Ishikawa (cell line): ENCODE data around the gene ZHX3.

ENCODE experiments used
- CEBPB ChIP-seq: IDR thresholded peaks from 2 replicates; pipeline ENCODE4 v1.6.1; 2012
- CREB1 ChIP-seq: IDR thresholded peaks from 2 replicates; pipeline ENCODE4 v1.6.1; 2012; ENCODE audit warnings: low read depth
- EGR1 ChIP-seq: IDR thresholded peaks from 2 replicates; pipeline ENCODE4 v1.6.1; 2012
- EP300 ChIP-seq: IDR thresholded peaks from 2 replicates; pipeline ENCODE4 v1.6.1; 2012; ENCODE audit warnings: borderline replicate concordance
- FOXM1 ChIP-seq: IDR thresholded peaks from 2 replicates; pipeline ENCODE4 v1.6.1; 2012; ENCODE audit warnings: low read depth, borderline replicate concordance
- MAX ChIP-seq: IDR thresholded peaks from 2 replicates; pipeline ENCODE4 v1.6.1; 2012
- NFIC ChIP-seq: IDR thresholded peaks from 2 replicates; pipeline ENCODE4 v1.6.1; 2012
- RAD21 ChIP-seq: IDR thresholded peaks from 2 replicates; pipeline ENCODE4 v1.6.1; 2012; ENCODE audit warnings: low read depth
- TAF1 ChIP-seq: IDR thresholded peaks from 2 replicates; pipeline ENCODE4 v1.6.1; 2012; ENCODE audit warnings: low read depth, mild to moderate bottlenecking
- TCF12 ChIP-seq: IDR thresholded peaks from 2 replicates; pipeline ENCODE4 v1.6.1; 2012; ENCODE audit warnings: low read depth
- TEAD4 ChIP-seq: IDR thresholded peaks from 2 replicates; pipeline ENCODE4 v1.6.1; 2012
- USF1 ChIP-seq: IDR thresholded peaks from 2 replicates; pipeline ENCODE4 v1.6.1; 2012
- YY1 ChIP-seq: IDR thresholded peaks from 2 replicates; pipeline ENCODE4 v1.6.1; 2012; ENCODE audit warnings: low read depth
- ZBTB7A ChIP-seq: IDR thresholded peaks from 2 replicates; pipeline ENCODE4 v1.6.1; 2012; ENCODE audit warnings: low read depth
- TF ChIP-seq, protein P1 (sequence below): IDR thresholded peaks from 2 replicates; pipeline ENCODE4 v1.6.1; 2012; ENCODE audit warnings: low read depth, mild to moderate bottlenecking

ZHX3 gene

GRCh38 chr20:41226426-41226825 lies 91.1 kb downstream of the ZHX3 start:
- TF ChIP-seq USF1 (no peak), MAX (no peak), CREB1 (no peak), TAF1 (no peak), YY1 (no peak), EGR1 (no peak), ZBTB7A (no peak), CEBPB (no peak), TCF12 (no peak), TEAD4 (no peak), FOXM1 (no peak), EP300 (no peak), NFIC (no peak), RAD21 (no peak)

GRCh38 chr20:41225091-41225490 lies 92.4 kb downstream of the ZHX3 start:
- no peak for TF ChIP-seq CEBPB
- no peak for TF ChIP-seq RAD21
- no peak for TF ChIP-seq EGR1
- no peak for TF ChIP-seq TAF1
- no peak for TF ChIP-seq TCF12
- TF ChIP-seq NFIC: no peak
- no peak for TF ChIP-seq CREB1
- TF ChIP-seq FOXM1: no peak
- no peak for TF ChIP-seq ZBTB7A

GRCh38 chr20:41224281-41224680 lies 93.2 kb downstream of the ZHX3 start:
- TF ChIP-seq CREB1 (no peak), NFIC (no peak)

DNA sequence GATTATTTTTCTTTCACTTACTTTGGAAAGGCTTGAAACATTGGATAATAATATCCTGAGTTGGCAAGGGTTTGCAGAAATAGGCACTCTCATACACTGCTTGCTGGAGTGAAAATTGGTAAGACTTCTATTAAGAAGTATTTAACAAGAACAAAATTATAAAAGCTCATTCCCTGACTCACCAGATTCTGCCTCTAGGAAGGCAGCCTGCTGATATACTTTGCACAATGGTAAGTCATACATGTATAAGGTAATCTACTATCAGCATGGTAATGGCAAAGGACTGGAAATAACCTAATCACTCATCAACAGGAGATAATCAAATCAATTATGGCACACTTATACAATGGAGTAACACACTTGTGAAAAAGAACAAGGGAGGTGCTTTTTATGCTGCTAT lies 94.4 kb downstream of the ZHX3 start:
- TF ChIP-seq CREB1 (no peak), NFIC (no peak), CEBPB (no peak), FOXM1 (no peak), MAX (no peak), RAD21 (no peak), YY1 (no peak), TAF1 (no peak), EP300 (no peak), TCF12 (no peak), EGR1 (no peak)

DNA sequence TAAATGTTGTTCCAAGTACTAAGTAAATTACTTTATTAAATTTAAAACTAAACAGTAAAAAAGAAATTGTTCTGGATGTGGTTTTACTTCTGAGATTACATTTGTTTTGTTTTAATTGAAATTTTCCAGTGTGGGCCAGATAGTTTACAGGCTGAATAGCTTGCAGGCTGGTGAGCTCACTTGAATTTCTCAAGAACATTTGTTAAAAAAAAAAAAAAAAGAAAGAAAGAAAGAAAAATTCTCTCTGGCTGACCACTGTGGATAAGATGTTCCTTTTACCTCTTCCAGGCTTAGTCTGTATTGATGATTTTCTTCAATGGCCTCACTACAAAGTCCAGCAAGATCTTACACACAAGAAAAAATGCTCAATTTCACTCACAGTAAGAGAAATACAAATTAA lies 94.8 kb downstream of the ZHX3 start:
- TF ChIP-seq EGR1 (no peak), TAF1 (no peak), YY1 (no peak), FOXM1 (no peak), MAX (no peak), RAD21 (no peak), TEAD4 (no peak), TCF12 (no peak), EP300 (no peak), NFIC (no peak), USF1 (no peak), ZBTB7A (no peak), CEBPB (no peak), CREB1 (no peak)
- TF ChIP-seq, protein P1, sequence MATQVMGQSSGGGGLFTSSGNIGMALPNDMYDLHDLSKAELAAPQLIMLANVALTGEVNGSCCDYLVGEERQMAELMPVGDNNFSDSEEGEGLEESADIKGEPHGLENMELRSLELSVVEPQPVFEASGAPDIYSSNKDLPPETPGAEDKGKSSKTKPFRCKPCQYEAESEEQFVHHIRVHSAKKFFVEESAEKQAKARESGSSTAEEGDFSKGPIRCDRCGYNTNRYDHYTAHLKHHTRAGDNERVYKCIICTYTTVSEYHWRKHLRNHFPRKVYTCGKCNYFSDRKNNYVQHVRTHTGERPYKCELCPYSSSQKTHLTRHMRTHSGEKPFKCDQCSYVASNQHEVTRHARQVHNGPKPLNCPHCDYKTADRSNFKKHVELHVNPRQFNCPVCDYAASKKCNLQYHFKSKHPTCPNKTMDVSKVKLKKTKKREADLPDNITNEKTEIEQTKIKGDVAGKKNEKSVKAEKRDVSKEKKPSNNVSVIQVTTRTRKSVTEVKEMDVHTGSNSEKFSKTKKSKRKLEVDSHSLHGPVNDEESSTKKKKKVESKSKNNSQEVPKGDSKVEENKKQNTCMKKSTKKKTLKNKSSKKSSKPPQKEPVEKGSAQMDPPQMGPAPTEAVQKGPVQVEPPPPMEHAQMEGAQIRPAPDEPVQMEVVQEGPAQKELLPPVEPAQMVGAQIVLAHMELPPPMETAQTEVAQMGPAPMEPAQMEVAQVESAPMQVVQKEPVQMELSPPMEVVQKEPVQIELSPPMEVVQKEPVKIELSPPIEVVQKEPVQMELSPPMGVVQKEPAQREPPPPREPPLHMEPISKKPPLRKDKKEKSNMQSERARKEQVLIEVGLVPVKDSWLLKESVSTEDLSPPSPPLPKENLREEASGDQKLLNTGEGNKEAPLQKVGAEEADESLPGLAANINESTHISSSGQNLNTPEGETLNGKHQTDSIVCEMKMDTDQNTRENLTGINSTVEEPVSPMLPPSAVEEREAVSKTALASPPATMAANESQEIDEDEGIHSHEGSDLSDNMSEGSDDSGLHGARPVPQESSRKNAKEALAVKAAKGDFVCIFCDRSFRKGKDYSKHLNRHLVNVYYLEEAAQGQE: no peak

GRCh38 chr20:41222296-41222695 lies 95.2 kb downstream of the ZHX3 start:
- no peak for TF ChIP-seq CREB1
- no peak for TF ChIP-seq MAX
- TF ChIP-seq EP300: no peak
- no peak for TF ChIP-seq YY1
- TF ChIP-seq ZBTB7A: no peak
- no peak for TF ChIP-seq TCF12
- TF ChIP-seq NFIC: no peak

DNA sequence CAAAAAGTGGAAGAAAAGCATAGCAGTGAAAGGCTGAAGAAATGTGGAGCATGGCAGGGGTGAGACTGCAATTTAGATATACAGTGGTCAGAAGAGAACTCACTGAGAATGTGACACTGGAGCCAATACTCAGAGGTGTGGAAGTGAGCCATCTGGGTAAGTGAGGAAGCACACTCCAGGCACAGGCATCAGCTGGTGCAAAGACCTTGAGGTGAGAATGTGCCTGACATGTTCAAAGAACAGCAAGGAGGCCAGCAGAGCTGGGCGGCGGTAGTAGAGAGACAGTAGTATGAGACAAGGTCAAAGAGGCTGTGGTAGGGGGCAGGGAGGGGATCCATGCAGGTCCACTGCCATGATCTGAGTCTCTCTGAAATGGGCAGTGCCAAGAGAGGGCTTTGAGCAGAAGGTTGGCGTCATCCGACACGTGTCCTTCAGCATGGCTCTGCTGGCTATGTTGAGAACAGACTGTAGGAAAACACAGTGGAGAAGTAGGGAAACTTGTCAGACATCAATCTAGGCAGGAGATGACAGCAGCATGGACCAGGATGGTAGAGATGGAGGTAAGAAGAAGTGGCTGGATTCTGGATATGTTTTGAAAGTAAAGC lies 95.8 kb downstream of the ZHX3 start:
- no peak for TF ChIP-seq FOXM1
- TF ChIP-seq, protein P1: no peak
- no peak for TF ChIP-seq CREB1
- no peak for TF ChIP-seq TEAD4
- no peak for TF ChIP-seq CEBPB
- TF ChIP-seq TCF12: no peak
